Fibroblast of the aortic adventitia (primary cell): Measurements from ENCODE around the gene VANGL1. TPM values are rescaled to one million over a fixed set of nuclear protein-coding genes. Genes with fewer than 3 reads are reported as not detected.

Experiments
- DNase-seq: peaks from one replicate; pipeline ENCODE4 v3.0.0-alpha.2; 2010; ENCODE audit warnings: low read depth
- H3K4me3 ChIP-seq: 2 replicates; pipeline ENCODE4 v1.5.1; 2011; ENCODE audit warnings: low read depth, mild to moderate bottlenecking, control low read depth, low read length, moderate library complexity
- total RNA-seq: library from RNA; depleted of rRNA; stranded (reverse); fragments of >200 nt; gene quantifications from 2 replicates; pipeline ENCODE4 v1.2.3, GENCODE V29; 2012; ENCODE audit warnings: low replicate concordance
- TF ChIP-seq, protein P1 (sequence below): IDR thresholded peaks from 2 replicates; pipeline ENCODE4 v1.5.1; 2011; ENCODE audit warnings: mild to moderate bottlenecking, low read length, control low read depth, inconsistent platforms; ENCODE audit not compliant: insufficient read depth

VANGL1 gene
- total RNA-seq, 1 donor = 14.3 TPM

GRCh38 chr1:115706587-115707425 lies 65.0 kb downstream of the VANGL1 start:
- DNase-seq = peak; percentile 92
- no peak overlapping the region for H3K4me3 ChIP-seq
- TF ChIP-seq, protein P1, sequence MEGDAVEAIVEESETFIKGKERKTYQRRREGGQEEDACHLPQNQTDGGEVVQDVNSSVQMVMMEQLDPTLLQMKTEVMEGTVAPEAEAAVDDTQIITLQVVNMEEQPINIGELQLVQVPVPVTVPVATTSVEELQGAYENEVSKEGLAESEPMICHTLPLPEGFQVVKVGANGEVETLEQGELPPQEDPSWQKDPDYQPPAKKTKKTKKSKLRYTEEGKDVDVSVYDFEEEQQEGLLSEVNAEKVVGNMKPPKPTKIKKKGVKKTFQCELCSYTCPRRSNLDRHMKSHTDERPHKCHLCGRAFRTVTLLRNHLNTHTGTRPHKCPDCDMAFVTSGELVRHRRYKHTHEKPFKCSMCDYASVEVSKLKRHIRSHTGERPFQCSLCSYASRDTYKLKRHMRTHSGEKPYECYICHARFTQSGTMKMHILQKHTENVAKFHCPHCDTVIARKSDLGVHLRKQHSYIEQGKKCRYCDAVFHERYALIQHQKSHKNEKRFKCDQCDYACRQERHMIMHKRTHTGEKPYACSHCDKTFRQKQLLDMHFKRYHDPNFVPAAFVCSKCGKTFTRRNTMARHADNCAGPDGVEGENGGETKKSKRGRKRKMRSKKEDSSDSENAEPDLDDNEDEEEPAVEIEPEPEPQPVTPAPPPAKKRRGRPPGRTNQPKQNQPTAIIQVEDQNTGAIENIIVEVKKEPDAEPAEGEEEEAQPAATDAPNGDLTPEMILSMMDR = peak; percentile 65

DNA sequence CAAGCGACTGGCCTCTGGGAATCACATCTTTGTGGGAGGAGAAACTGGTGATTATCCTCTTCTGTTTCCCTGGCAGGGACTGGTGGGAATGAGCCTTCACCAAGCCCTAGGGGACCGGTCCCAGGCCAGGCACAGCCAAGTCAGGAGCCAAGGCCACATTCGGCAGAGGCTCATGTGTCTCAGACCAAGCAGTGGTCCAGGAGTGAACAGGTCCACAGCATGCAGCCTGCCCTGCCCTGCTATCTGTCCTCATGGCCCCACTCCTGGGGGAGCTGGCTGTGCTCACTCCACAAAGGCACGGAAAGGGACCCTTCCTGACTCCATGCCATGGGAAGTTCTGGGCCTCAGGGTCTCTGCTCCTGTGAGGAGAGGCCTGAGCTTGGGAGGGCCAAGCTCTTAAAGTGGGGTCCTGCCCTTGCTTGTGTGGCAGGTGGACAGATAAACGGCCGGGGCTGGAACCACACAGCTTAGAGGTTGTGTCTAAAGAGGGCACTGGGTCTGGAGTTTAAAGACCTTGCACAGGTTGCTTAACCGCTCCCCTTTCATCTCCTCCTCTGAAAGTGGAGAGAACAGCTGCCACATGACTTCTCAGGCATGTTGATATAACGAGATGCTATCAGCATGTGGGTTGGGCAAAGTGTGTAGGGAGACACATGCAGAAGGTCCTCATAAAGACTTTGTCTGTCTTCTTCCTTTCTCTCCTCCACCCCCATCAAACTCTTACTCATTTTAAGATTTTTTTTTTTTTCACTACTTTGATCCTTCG lies 69.3 kb downstream of the VANGL1 start:
- no peak overlapping the region for H3K4me3 ChIP-seq
- TF ChIP-seq, protein P1 = no peak
- no peak for DNase-seq

DNA sequence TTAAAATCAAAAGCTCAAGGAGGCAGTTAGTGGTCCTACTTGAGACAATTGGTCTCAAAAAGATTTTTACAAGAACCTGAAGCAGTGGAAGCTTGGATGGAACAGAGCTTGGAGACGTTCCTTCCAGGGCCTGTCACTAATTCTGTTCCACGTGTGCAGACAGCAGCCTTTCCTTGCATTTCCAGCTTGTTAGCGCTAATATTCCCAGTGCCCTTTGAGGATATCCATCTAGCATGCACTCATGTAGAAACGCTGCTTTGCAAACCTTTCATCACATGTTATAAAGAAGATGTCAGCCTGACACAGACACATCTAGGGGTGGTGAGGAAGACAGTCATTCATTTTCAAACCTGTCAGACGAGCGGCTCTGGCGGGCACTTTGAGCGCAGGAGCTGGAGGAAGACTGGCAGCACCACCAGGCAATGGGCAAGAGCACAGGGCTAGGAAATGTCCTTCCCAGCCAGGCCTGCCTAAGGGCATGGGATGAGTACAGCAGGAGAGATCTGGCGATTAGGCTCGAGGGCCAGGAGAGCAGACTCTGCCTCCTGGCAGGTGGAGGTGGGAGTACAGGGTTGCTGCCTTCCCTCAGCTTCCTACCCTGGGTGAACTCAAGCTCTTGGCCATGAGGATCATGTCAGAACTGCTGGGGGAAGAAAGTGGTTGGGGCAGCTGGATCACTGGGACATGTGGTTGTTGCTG lies 71.3 kb downstream of the VANGL1 start:
- no peak overlapping the region for H3K4me3 ChIP-seq
- TF ChIP-seq, protein P1 = no peak
- no peak for DNase-seq

DNA sequence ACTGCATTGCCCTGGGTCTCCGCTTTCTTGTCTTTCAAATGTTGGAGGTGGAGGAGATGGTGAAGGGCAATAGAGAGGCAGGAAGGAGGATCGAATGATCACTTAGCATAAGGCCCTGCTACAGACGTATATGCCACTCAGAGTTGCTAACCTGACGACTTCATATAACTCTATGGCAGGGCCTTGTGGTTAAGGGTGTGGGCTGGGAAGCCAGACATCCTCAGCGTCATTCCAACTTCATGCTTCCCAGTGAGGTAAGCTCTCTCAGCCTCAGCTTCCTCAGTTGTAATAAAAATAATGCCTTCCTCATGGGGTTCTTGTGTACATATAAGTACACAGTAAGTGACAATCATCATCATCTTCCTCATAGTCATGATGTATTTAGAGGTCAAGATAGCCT lies 72.1 kb downstream of the VANGL1 start:
- TF ChIP-seq, protein P1 = no peak

GRCh38 chr1:115714572-115715141 lies 72.9 kb downstream of the VANGL1 start:
- TF ChIP-seq, protein P1 = no peak
- DNase-seq = no peak
- no peak overlapping the region for H3K4me3 ChIP-seq

More for the DNA sequence above, 72.1 kb downstream of the VANGL1 start:
- no peak overlapping the region for H3K4me3 ChIP-seq
- DNase-seq = no peak

GRCh38 chr1:115717541-115717940 lies 75.8 kb downstream of the VANGL1 start:
- H3K4me3 ChIP-seq = no peak overlapping the region
- peak; percentile 22 for DNase-seq
- TF ChIP-seq, protein P1 = peak; percentile 45
